Fibroblast of skin of right quadriceps (primary cell): ENCODE results near the gene GRIN2A.

Source experiments
- DNase-seq: peaks from one replicate; pipeline ENCODE4 v3.0.0-alpha.2; 2013

Gene GRIN2A

DNA sequence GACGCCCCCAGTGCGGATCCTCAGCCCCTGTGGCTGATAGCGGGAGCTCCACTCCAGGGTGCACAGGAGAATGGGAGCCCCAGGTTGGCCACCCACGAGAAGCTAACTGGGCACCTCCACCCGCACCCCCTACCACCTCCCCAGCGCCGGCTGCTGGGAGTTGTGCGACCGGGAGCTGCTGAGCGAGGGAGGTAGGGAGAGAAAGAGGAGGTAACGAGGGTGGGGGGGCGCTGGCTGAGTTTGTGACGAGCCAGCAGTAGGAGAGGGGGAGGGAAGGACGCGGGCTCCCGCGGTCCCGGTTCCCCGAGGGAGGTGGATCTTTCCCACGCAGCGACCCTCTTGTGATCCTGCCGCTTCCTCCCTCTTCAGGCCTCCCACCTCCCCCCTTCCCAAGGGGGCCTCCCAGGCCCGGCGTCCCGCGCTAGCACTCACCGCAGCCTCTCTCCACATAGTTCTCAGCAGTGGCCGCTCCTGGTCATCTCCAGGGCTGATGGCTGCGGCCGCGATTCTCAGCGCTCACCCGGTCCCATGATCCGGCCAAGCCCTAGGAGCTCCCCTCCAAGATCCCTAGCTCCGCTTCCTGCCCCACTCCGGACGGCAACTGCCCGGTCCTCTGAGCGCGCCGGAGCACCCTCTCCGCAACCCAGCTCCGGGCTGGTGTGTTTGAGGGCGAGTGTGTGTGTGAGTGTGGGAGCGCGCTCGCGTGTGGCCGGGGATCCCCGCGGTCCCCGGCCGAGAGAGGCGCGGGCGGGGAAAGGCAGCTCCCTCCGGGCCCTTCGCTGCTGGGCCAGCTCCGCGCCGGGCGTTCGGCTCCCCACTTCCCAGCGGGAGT, at the start of gene GRIN2A:
GRIN2A (minus strand) TSS at position 207 of the 832 bp plus-strand sequence. CDS start 2,017 bp downstream, outside the sequence.
- no peak for DNase-seq

DNA sequence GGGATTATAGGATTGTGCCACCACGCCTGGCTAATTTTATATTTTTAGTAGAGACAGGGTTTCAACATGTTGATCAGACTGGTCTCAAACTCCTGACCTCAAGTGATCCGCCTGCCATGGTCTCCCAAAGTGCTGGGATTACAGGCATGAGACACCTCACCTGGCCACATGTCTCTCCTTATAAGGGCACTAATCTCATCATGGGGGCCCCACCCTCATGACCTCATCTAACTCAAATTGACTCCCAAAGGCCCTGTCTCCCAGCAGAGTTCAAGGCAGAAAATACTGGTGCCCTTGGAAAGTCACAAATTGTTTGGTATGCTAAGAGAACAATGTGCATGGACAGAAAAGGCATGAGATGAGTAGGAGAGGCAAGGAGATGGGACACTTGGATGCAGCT, 49.3 kb upstream of the GRIN2A start:
- DNase-seq = no peak

DNA sequence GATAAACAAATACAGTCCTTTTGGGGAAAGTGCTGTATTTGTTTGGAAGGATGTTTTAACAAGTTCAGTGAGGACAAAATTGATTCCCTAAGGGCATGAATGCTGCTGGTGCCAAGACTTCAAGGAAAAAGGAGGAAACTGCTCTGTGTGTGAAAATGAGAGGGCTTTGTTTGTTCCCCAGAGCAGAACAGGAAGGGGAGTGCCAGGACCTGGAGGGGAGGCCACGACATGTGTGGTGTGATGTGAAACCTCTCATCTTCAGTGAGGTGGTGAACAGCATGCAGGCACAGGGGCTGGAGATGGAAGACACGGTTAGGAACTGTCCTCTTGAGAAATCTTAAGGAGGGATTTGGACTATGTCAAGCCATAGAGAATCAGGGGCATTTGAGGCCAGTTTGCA, 46.6 kb upstream of the GRIN2A start:
- DNase-seq = no peak

DNA sequence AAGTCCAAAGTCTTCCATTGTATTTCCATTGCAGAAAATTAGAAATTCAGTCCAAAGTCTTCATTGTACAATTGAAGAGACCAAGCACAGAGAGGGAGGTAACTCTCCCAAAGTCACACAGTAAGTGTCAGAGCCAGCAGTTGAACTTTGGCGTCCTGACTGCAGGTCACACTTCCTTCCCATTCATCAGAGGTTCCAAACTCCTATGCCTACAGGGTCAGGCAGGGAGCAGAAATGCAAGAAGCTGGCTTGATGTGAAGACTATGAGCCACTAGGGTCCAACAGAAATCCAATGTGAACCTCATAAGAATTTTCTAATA, 44.7 kb upstream of the GRIN2A start:
- DNase-seq = no peak

DNA sequence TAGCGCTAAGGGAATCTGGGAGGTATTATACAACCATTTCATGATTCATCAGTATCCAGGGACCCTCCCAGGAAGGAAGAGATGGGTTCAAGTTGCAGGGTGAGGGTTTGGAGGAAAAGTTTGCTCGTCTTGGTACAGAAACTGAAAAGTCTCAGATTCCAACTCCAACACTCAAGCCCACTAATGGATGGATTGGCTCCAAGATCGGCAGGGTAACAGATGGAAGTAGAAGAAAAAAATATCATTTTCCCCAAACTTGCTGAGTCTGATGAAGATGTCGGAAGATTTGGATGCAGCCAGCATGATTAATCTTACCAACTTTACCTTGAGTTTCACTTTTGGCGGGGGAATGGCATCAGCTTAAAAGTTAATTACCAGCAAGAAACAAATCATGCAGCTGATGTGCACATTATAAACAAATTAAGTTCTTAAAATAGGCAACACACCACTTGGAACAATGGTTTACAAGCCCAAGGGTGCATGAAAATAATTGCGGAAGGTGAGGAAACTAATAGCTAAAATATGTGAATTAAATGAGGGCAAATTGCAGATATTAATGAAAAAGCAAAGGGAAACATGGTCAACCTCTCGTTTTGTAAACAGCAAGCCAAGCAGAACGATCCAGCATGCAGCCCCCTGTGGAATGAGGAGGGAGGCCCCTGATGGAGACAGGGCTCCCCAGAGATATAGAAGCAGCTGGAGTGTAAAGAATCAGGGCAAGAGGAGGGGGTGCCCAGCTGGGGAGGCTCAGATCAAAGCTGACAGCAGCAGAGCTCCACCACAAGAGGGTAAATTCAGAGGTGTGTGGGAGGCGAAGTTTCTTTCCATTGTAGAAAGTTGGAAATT, 44.1 kb upstream of the GRIN2A start:
- DNase-seq = no peak

DNA sequence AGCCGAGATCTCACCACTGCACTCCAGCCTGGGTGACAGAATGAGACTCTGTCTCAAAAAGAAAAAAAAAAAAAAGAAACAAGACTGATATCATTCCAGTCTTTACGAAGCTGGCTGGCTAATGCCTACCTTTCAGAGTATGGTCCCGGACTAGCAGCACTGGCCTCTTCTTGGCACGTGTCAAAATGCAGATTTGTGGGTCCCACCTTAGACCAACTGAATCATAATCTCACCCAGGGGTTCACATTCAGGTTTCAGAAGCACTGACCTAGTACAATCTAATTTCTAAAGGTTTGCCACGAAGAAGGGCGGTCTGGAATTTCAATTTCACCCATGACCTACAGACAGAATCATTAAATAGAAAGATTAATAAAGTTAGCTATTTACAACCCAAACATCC, 43.4 kb upstream of the GRIN2A start:
- DNase-seq = no peak

DNA sequence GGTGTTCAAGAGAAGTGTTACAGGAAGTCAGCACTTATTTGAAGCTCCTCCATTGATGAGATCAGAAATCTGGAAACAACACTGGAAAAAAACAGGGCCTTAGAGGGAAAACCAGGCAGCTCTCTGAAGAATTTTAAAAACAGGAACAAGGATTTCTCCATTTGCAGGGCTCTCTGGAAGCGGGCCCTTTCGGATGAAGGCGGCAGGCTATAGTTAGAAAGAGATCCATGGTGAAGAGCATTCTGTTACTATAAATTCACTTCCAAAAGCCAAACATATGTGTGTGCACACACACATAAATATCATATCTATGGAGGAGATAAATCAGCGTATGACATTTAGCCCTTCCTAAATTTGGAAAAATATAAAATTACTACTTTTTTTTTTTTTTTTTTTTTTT, 42.6 kb upstream of the GRIN2A start:
- no peak for DNase-seq

DNA sequence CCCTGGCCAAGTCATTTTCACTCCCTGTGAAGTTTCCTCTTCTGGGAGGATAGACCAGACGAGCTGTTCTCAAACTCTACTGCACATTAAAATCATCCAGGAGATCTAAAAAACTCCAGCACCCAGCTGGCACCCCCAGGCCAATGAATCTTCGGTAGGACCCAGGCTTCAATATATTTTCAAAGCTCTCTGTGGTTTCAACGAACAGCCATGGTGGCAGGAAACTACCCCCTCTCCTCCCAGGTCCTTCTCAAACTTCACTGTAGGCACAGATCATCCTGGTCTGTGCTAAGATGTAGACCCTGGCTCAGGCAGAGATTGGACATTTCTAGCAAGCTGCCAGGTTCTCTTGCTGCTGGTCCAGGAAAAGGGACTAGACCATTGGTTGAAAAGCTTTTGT, 38.7 kb upstream of the GRIN2A start:
- DNase-seq = no peak

DNA sequence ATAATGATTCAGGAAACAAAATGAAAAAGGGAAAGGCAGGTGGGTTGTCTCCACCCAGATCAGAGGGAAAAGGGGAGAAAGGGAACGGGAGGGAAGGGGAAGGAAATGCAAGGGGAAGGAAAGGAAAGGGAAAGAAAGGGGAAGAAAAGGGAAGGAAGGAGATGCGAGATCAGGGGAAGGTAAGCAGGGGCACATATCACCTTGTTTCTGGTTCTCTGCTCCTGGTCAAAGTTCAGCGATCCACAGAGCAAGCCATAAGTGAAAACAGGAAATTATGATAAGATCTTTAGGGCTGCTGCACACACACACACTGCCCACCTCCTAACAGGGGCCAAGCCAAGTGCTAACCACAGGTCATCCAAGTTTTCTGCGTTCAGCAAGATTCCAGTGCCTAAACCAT, 37.5 kb upstream of the GRIN2A start:
- no peak for DNase-seq

DNA sequence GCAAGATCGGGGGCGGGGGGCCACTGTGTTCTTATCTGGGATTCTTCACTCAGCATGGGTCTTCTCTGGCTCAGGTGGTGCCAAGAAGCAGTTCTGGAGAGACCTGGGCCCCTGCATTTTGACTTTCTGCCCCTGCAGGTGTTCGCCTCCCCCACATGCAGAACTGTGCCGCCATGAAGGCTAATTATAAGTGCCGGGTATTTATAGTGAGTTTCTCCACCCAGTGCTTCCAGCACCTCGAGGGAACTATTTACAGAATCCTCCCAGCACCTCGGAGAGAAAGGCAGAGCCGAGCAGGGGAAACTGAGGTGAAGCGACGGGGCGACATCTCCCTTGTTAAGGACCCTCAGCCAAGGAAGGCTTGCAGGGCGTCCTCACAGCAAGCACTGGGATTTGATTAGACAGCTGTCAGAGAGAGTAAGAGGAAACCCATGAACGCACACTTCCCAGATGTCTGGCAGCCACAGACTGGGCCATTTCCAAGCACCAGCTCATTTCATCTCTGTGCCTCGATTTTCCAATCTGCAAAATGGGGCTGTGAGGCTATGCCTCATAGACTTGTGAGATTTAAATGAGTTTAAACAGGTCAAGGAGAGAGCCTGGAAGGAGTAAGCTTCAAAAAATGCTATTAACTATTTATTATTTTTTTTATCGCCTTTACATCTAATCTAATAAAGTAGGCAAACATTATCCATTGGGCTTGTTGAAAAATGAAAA, 36.4 kb upstream of the GRIN2A start:
- no peak for DNase-seq

DNA sequence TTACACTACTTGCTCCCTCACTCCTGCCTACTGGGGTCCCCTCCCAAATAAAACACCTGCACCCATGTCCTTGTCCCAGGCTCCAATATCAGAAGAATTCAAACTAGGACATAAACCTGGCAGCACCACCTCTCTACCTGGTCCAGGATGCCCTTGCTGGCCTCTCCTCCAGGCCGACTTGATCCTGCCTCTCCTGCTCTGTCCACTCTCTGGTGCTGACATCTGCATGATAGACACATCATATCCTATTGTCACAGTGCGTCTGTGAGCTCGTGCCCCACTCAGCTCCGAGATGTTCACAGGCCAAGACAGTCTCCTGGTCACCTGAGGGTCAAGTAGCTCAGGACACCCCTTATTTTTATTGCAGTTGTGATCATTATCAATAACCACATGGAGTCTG, 31.5 kb upstream of the GRIN2A start:
- DNase-seq = no peak

DNA sequence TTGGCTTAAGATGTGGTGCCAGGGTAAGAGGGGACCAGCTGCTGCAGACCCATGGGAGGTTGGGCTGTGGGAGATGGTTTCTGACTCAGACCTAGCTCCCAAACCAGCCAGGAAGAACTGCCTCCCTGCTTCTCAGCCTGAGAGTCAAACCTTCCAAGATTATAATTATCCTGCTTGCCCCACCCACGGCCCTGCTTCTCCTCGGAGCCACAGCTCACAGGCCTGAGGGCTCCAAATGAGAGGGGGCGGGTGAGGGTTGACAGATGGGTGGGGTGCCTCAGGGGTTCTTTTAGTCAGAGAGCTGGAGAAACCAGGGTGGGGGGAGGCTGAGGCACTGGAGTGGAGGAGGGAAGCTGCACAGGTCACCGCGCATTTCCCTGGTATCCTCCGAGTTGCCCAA, 28.7 kb upstream of the GRIN2A start:
- no peak for DNase-seq

DNA sequence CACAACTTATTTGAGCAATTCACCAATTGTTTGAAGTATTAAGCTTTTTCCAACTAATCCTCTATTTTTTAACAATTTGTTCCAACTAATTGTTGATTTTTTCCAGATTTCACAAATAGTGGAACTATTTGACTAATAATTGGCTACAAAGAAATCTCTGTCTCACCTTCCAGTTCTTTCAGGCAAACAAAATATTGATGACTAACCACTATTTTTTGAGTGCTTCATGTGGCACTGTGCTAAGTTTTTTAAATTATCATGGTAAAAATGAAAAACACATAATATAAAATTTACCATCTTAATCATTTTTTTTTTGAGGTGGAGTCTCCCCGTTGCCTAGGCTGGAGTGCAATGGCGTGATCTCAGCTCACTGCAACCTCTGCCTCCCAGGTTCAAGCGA, 24.6 kb upstream of the GRIN2A start:
- DNase-seq = no peak

DNA sequence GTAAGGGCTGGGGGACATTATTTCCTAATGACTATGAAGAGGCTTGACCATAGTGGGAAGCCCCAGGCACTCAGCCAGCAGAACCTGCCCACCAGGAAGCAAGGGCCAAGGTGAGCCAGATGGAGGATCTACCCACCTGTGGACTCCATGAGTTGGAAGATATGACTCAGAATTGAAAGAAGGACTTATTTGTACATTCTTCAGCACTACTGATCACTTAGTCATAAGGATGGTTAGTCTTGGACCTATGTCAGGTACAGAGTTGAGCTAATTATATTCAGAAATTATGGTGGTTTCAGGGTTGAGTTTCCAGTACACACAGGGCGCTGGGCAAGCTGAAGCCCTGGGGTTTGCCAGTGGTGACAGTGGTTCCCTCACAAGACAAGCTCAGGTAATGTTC, 24.0 kb upstream of the GRIN2A start:
- no peak for DNase-seq

DNA sequence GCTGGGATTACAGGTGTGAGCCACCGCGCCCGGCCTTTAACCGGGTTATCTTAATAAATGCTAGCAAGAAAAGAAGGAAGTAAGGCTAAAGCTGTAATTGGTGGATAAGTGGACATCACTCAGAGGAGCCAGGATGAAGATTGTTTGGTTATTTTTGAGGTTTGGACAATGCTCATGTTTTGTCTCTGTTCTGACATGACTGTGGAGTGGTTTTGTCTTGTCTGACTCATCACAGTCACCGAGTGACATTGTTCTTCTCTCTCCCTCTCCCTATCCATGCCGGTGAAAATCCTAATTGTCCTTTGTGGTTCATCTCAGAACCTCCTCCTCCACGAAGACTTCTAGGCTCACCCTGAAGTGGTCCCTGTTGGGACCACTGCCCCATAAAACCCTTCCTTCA, 23.5 kb upstream of the GRIN2A start:
- no peak for DNase-seq

DNA sequence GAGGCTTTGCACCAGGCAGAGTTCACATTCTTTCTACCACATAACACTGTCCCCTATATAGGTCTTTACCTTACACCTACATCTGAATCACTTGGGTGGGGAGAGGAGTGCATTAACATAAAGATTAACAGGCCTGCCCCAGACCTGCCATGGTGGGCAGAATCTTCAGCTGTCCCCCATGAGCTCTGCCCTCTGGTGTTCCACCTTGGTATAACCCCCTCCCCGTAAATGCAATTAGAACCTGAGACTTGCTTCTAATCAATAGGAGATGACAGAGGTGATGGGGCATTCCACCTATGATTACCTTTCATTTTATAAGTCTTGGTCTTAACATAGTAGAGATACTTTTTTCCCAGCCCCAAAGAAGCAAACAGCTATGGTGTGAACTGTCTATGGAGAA, 20.4 kb upstream of the GRIN2A start:
- no peak for DNase-seq

DNA sequence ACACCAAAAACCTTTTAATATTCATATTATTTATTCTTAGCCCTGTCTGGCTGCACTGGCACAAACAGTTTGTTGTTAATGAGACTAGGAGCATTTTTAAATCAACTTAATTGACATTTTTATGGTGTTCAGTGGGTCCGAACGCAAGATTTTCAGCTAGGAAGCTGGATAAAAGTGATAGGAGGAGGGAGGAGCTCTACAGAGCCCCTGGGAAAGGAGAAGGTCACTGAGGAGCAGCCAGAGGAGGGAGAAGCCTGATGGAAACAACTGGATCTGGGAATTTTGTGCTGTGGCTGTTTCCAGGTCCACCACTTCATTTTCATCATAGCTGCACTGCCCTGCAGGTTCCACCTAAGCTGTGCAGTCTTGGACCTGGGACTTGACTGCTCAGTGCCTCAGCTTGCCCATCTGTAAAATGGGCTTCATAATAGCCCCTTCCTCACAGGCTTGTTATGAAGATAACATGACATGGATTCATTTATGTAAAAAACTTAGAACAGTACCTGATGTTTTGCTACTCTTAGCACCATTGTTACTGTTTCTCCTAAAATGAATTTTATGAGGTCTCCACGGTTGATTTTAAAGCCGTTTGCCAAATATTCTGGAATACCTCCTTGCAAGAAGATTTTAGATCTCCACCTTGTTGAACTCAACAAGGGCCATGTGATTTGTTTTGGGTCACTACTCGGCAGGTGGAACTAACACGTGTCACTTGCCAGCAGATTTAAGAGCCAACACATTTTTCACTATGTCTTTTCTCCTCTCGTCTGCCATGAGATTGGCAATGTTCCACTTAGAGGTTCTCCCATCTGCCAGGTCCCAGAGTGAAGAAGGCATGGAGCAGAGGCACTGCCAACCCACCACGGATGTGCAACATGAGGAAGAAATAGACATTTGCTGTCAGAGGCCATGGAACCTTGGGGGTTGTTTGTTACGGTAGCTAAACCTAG, 18.7 kb upstream of the GRIN2A start:
- DNase-seq = no peak

DNA sequence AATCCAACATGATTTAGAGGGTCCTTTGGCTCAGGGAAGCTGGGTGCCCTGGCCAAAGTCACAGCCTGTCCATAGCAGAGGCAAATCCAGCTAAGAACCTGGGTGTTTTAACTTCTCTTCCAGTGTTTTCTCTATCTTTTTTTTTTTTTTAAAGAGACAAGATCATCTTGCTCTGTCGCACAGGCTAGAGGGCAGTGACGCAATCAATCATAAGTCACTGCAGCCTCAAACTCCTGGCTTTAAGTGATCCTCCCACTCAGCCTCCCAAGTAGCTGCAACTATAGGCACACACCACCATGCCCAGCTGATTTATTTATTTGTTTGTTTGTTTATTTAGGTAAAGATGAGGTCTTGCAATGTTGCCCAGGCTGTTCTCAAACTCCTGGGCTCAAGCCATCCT, 14.8 kb upstream of the GRIN2A start:
- DNase-seq = no peak

DNA sequence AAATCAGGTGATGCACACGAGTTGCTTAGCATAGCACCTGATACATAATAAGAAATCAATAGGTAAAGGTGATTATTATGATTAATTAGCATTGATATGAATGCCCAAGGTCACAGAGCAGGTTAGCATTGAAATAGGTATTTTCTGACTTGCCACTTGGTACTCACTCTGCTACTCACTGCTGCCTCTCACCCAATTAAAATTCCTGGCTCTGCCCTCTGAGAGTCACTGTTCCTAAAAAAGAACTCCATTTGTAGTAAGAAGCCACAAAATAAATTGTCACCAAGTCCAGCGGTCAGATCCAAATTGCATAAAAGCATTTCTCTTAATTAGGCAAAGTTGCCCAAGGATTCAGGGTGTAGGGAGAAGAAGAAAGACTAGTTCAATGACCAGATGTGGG, 8.9 kb upstream of the GRIN2A start:
- DNase-seq = no peak

DNA sequence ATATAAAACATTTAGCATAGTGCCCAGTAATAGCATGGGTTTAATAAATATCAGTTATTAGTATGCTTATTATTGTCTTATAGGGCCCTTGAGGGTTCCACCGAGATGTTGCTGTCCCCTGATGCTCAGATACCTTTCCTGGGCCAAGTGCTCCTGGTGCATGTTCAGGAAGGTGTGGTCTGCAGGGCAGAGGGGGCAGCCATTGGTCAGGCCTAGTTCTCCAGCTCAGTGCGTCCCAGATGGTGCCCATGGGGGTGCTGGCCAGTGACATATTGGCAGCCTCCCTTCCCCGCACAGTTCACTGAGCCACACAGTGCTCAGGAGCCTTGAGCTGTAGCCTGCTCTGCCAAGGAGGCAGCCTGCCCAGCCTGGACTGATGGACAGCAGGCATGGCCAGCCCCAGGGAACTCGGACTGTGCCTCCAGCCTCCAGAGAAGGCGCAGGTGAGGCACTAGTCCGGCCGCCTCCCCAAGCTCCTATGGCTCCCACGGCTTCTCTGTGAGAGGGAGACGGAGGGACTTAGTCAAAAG, 7.7 kb upstream of the GRIN2A start:
- no peak for DNase-seq

DNA sequence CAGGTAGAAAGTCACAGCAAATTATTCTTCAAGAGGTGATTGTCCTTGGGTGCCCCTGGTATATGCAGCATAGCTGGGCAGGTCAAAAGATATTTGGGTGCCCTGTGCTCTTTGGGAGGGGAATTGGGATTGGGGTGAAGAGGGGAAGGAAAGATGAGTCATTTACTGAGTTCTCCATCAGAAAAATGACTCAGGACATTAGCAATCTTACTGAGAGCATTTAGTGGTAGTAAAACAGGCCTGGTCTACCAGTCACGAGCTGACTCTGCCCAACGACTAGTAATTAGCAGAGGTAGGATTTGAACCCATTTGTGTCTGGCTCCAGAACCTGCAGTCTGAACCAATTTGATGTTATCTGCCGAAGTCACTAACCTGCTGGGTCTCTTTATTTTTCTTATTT, 6.0 kb upstream of the GRIN2A start:
- DNase-seq = no peak
